ENCODE results near the gene SLC6A12.

Gene SLC6A12

GRCh38 chr12:145369-145960 is 68.5 kb downstream of the SLC6A12 start:
- no peak overlapping the region for H3K27ac ChIP-seq (ENCODE audit: low read depth, low read length, poor library complexity, severe bottlenecking)
- no peaks in the 10 kb centered on the region for H3K79me2 ChIP-seq (ENCODE audit: insufficient read depth, low read length)
- H3K36me3 ChIP-seq (ENCODE audit: insufficient read depth, low read length): no peaks in the 10 kb centered on the region
- TF ChIP-seq CTCF (IDR thresholded peaks at IDR 0.05; ENCODE audit: low read length): no peak
- no peak for TF ChIP-seq EZH2 (IDR thresholded peaks at IDR 0.05; ENCODE audit: borderline replicate concordance, low read length)
- H4K20me1 ChIP-seq (ENCODE audit: insufficient read depth, low read length): no peaks in the 10 kb centered on the region
- no peak overlapping the region for H3K4me3 ChIP-seq (ENCODE audit: low read depth, low read length, poor library complexity, severe bottlenecking)
- H3K4me1 ChIP-seq (ENCODE audit: insufficient read depth, low read length, severe bottlenecking): no peaks in the 10 kb centered on the region
- no peak overlapping the region for H2AFZ ChIP-seq (ENCODE audit: low read length)
- no peaks in the 10 kb centered on the region for H3K9me2 ChIP-seq (ENCODE audit: low read depth, low read length)
- no peaks in the 10 kb centered on the region for H3K9me3 ChIP-seq (ENCODE audit: low read length)
- no peak overlapping the region for H3K9ac ChIP-seq (ENCODE audit: low read length)
- no peak overlapping the region for H3K4me2 ChIP-seq (ENCODE audit: low read length)
- peaks cover 27% of the 10 kb centered on the region; the same call in 1 of the 2 replicates for H3K27me3 ChIP-seq (ENCODE audit: insufficient read depth, low read length)
- H3F3A ChIP-seq (ENCODE audit: insufficient read depth, low read length): no peaks in the 10 kb centered on the region

GRCh38 chr12:144650-145284 is 69.2 kb downstream of the SLC6A12 start:
- no peak for TF ChIP-seq CTCF (IDR thresholded peaks at IDR 0.05; ENCODE audit: low read length)
- H3K36me3 ChIP-seq (ENCODE audit: insufficient read depth, low read length): no peaks in the 10 kb centered on the region
- no peak overlapping the region for H2AFZ ChIP-seq (ENCODE audit: low read length)
- H3K27me3 ChIP-seq (ENCODE audit: insufficient read depth, low read length): peaks cover 27% of the 10 kb centered on the region; the same call in 1 of the 2 replicates
- H3K4me3 ChIP-seq (ENCODE audit: low read depth, low read length, poor library complexity, severe bottlenecking): no peak overlapping the region
- H3K4me2 ChIP-seq (ENCODE audit: low read length): no peak overlapping the region
- no peaks in the 10 kb centered on the region for H3K4me1 ChIP-seq (ENCODE audit: insufficient read depth, low read length, severe bottlenecking)
- no peaks in the 10 kb centered on the region for H3F3A ChIP-seq (ENCODE audit: insufficient read depth, low read length)
- H3K9me3 ChIP-seq (ENCODE audit: low read length): no peaks in the 10 kb centered on the region
- H3K27ac ChIP-seq (ENCODE audit: low read depth, low read length, poor library complexity, severe bottlenecking): no peak overlapping the region
- H3K9ac ChIP-seq (ENCODE audit: low read length): no peak overlapping the region
- no peaks in the 10 kb centered on the region for H3K79me2 ChIP-seq (ENCODE audit: insufficient read depth, low read length)
- no peaks in the 10 kb centered on the region for H3K9me2 ChIP-seq (ENCODE audit: low read depth, low read length)
- H4K20me1 ChIP-seq (ENCODE audit: insufficient read depth, low read length): no peaks in the 10 kb centered on the region

GRCh38 chr12:143964-144649 is 69.8 kb downstream of the SLC6A12 start:
- Histone ChIP-seq H3K9me2 (ENCODE audit: low read depth, low read length) (no peaks in the 10 kb centered on the region), H3K4me2 (ENCODE audit: low read length) (no peak overlapping the region), H3K9me3 (ENCODE audit: low read length) (no peaks in the 10 kb centered on the region), H3F3A (ENCODE audit: insufficient read depth, low read length) (no peaks in the 10 kb centered on the region), H3K36me3 (ENCODE audit: insufficient read depth, low read length) (no peaks in the 10 kb centered on the region), H3K4me3 (ENCODE audit: low read depth, low read length, poor library complexity, severe bottlenecking) (no peak overlapping the region), H2AFZ (ENCODE audit: low read length) (no peak overlapping the region), H4K20me1 (ENCODE audit: insufficient read depth, low read length) (no peaks in the 10 kb centered on the region), H3K4me1 (ENCODE audit: insufficient read depth, low read length, severe bottlenecking) (no peaks in the 10 kb centered on the region), H3K27me3 (ENCODE audit: insufficient read depth, low read length) (peaks cover 27% of the 10 kb centered on the region; the same call in 1 of the 2 replicates), H3K79me2 (ENCODE audit: insufficient read depth, low read length) (no peaks in the 10 kb centered on the region), H3K9ac (ENCODE audit: low read length) (no peak overlapping the region), H3K27ac (ENCODE audit: low read depth, low read length, poor library complexity, severe bottlenecking) (no peak overlapping the region)
- TF ChIP-seq EZH2 (IDR thresholded peaks at IDR 0.05; ENCODE audit: borderline replicate concordance, low read length) (no peak), CTCF (IDR thresholded peaks at IDR 0.05; ENCODE audit: low read length) (no peak)
